DMS 273 (cell line): ENCODE measurements around the gene DDX56.
A peak's percentile ranks its signal among the peaks of the same experiment; 100 is the strongest.
"Not testable (repeated sequence)": the region's sequence is repeated elsewhere in the genome, so short reads cannot be mapped to it uniquely, and the experiment has no call there.

Experiments used
- DNase-seq: peaks from one replicate; lab custom pipeline; 2025; ENCODE audit not compliant: unreplicated experiment; lab: John Stamatoyannopoulos, UW

Gene DDX56

DNA sequence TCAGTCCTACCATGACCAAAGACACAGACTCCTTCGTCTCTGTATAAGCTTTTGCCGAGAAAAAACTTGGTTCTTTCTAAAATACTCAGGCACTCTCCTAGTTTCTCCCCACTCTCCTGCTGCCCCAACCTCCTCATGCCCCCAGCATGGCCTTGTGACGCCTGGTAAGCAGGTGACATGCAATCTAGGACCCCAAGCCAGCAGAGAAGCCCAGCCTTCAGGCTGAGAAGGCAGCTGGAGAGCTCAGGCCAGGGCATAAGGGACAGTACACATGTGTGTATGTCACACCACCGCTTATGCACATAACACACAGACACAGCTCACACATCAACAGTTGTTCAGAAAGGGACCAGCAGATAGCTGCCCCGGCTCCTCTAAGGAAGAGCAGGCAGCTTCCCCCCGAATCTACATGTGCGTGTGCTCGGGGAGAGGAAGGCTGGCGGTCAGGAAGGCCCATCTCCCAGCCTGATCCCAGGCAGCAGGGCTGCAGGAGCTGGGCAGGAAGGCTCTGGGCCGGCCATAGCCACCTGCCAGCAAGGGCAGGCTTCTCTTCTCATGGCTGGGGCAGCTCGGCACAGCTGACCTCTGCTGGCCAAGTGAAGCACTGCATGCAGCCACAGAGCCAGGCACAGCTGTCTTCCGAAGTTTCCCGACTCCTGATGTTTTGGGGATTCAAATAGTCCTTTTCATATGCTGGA is 8.5 kb downstream of the DDX56 start:
- DNase-seq: peak; percentile 90

GRCh38 chr7:44564606-44565005 is 9.1 kb downstream of the DDX56 start:
- no peak for DNase-seq

DNA sequence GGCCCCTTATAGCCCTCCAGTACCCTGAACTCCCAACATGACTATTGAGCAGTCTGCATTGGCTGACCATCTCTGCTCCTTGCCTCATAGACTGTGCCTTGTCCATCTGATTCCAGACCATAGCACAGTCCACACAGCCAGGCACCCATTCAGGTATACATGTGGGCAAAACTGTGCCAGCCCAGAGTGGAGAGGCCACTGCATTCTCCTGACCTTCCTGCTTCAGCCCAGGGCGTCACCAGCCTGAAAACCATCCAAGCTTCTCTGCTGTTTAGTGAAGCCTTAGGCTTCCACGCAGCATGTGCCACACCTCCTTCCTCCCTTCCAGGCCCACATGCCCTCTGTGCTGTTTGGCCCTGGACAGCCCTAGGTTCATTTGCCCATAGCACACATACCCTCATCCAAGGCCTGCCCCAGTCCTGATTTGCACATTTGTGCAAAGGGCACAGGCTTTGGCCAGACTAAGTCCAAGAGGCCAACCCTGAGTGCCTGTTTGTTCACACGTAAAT is 10.5 kb downstream of the DDX56 start:
- no peak for DNase-seq

DNA sequence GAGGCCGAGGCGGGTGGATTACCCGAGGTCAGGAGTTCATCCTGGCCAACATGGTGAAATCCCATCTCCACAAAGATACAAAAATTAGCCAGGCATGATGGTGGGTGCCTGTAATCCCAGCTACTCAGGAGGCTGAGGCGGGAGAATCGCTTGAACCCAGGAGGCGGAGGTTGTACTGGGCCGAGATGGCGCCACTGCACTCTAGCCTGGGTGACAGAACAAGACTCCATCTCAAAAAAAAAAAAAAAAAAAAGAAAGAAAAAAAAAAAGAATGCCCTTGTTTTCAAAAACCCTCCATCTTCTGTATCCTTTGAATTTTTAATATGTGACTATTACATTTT is 11.1 kb downstream of the DDX56 start:
- DNase-seq: not testable (repeated sequence)

DNA sequence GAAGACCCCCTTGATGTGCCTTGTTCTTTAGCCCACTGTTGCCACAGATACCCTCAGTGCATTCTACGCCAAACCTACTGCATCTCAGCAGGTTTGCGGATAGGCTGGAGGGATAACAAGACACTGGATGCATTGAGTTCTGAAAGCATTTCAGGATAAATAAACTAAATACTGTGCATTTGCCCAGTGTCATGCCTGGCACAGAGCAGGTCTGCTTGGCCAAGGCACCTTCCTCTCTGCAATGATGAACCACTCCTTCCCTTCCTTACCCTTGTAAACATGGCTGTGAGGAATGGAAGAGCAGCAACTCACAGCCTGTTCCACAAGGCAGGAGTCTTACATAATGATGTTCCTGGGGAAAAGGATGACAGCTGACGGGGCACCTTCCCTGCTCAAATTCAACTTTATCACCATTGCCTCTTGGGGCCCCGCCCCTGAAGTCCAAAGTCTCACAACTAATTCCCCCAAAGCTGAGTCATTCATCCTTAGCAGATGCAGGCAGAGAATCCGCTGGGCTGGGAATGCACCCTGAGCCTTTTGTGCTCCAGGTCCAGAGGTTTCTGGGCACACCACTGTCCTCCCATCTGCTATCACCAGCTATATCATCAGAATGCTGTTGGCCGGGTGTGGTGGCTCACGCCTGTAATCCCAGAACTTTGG is 11.6 kb downstream of the DDX56 start:
- peak; percentile 79 for DNase-seq

DNA sequence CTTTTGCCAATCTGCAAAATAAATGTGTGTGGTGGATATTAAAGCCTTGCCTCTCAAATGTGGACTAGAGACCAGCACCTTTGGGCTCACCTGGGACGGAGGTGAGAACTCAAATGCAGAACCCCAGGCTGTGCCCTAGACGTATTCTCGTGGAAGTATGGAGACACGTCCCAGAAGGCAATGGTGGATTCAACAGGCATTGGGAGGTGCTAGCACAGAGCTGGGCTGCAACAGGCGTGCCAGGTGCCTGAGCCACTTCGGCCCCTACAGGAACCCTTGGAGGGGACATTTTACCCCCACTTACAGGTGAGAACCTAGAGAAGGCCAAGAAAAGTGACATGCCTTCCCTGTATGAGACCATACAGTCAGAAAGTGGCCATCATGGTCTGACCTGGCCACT is 12.2 kb downstream of the DDX56 start:
- DNase-seq: no peak

GRCh38 chr7:44559485-44559884 is 14.2 kb downstream of the DDX56 start:
- no peak for DNase-seq

DNA sequence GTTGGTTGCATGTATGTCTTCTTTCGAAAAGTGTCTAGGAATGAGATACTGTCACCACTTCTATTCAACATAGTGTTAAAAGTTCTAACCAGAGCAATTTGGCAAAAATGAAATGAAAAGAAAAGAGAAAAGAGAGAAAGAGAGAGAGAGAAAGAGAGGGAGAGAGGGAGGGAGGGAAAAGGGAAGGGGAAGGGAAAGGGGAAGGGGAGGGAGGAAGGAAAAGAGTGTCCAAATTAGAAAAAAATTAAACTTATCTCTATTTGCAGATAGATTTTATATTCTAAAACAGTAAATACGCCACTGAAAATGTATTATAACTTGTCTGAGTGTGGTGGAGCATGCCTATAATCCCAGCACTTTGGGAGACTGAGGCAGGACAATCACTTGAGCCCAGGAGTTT is 16.2 kb downstream of the DDX56 start:
- DNase-seq: no peak

GRCh38 chr7:44555350-44555749 is 18.4 kb downstream of the DDX56 start:
- no peak for DNase-seq

DNA sequence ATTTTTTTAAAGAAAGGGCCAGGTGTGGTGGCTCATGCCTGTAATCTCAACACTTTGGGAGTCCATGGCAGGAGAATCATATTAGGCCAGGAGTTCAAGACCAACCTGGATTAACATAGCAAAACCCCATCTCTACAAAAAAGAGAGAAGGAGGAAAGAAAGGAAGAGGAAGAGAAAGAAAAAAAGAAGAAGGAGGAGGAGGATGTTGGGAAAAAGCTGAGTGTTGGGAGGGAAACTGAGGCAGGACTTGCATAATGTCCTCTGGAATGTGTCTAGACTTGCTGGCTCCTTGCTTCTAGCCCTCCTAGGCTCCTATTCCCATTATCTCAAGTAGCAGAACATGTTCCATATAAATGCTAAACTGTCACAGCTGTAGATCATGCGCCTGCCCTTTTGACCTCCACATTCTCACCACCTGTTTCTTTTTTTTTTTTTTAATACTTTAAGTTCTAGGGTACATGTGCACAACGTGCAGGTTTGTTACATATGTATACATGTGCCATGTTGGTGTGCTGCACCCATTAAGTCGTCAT is 21.2 kb downstream of the DDX56 start:
- DNase-seq: not testable (repeated sequence)

DNA sequence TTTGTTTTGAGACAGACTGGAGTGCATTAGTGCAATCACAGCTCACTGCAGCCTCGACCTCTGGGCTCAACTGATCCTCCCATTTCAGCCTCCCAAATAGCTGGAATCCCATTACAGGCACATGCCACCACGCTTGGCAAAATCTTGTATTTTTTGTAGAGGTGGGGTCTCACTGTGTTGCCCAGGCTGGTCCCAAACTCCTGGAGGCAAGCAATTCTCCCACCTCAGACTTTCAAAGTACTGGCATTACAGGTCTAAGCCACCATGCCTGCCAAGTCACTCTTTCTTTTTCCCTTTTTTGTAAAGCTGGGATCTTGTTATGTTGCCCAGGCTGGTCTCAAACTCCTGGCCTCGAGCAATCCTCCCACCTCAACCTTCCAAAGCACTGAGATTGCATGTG is 24.3 kb downstream of the DDX56 start:
- no peak for DNase-seq

DNA sequence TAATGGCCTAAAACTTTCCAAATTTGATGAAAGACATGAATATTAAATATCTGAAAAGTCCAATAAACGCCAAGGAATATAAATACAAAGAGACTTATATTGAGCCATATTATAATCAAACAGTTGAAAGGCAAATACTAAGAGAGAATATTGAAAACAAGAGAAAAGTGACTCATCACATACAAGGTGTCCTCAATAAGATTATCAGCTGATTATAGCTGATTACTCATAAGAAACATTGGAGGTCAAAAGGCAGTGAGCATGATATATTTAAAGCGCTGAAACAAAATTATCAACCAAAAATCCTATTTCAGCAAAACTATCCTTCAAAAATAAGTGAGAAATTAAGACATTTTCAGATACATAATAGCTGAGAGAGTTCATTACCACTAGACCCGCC is 24.8 kb downstream of the DDX56 start:
- DNase-seq: no peak

DNA sequence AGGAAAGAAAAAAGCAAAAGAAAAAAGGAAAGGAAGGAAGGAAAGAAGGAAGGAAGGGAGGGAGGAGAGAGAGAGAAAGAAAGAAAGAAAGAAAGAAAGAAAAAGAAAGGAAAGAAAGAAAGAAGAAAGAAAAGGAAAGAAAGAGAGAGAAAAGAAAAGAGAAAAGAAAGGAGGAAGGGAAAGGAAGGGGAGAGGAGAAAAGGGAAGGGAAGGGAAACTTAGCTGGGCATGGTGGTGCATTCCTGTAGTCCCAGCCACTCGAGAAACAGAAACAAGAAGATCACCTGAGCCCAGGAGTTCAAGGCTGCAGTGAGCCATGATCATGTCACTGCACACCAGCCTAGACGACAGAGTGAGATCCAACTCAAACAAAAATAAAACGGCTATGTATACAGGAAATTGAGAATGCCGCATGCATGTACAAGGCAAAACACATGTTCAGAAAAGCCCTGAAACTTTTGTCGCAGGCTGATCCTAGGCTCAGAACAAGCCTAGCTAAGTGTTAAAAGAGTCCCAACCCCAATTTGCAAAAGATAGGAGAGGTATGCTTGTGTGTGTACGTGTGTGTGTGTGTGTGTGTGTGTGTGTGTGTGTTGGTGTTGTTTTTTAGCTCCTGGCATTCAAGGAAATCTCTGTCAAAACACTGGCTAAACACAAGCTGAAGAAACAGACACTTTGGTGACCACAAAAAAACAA is 26.0 kb downstream of the DDX56 start:
- DNase-seq: no peak

GRCh38 chr7:44541876-44542610 is 31.7 kb downstream of the DDX56 start:
- no peak for DNase-seq

- DNase-seq: no peak
These were observed 32.5 kb downstream of the DDX56 start, which contains the start of gene NPC1L1 for GRCh38 chr7:44541028-44541869. Gene NPC1L1, minus strand, starts transcription at chr7:44541330. Its CDS starts 71 bp downstream, at chr7:44541259.

GRCh38 chr7:44540592-44541027 is 33.1 kb downstream of the DDX56 start:
- no peak for DNase-seq

DNA sequence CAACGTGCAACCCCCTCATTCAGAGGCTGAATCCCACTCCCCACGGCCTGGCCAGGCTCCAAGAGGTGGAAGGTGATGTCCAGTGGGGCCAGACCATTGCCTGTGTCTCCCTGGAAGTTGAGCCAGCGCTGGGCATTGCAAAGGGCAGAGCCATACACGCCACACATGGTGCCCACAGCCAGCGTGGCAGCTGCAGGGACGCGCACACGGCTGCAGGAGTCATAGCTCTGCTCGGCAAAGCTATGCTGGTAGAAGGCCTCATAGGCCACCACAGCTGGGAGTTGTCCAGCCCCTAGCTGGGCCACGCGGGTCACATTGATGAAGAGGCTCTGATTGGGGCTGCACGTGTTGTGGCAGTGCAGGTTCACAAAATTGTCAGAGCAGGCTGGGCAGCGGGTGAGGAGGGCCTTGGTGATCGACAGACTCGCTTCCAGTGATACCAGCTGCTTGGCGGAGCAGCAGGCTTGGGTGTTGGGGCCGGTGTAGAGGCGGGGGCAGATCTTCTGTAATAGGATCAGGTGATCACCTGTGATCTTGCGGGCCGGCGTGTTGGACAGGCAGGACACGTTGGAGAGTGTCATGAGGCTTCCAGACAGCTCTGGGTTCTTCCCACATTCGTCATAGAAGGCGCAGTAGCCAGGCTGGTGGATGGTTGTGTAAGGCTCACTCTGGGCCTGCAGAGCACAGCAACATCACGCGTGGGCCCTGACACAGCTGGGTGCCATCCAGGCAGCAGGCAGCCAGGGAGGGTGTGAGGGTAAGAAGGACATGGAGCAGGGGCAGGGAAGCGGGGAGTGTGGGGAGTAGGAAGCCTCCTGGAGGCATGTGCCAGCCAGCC is 33.8 kb downstream of the DDX56 start:
- no peak for DNase-seq

- no peak for DNase-seq
These were observed 34.7 kb downstream of the DDX56 start for GRCh38 chr7:44538798-44539668.
